ENCODE results near the gene SORL1.

The SORL1 gene

GRCh38 chr11:121561716-121562115 lies 109.6 kb downstream of the SORL1 start:
- Histone ChIP-seq H3K27me3 (ENCODE audit: insufficient read depth, low read length, poor library complexity, severe bottlenecking) (no peaks in the 10 kb centered on the region), H3K4me1 (ENCODE audit: insufficient read depth, low read length, poor library complexity, severe bottlenecking) (peaks cover 16% of the 10 kb centered on the region), H3K9ac (ENCODE audit: low read depth, low read length, poor library complexity, severe bottlenecking) (no peak overlapping the region), H3K4me2 (ENCODE audit: low read depth, low read length, poor library complexity, severe bottlenecking) (no peak overlapping the region), H3F3A (ENCODE audit: low read depth) (peaks cover 5% of the 10 kb centered on the region; the same call in 1 of the 2 replicates), H3K36me3 (ENCODE audit: insufficient read depth, low read length) (peaks cover 92% of the 10 kb centered on the region), H3K4me3 (ENCODE audit: low read length, poor library complexity, severe bottlenecking) (no peak overlapping the region), H2AFZ (ENCODE audit: low read length) (no peak overlapping the region), H3K79me2 (ENCODE audit: insufficient read depth, low read length) (peaks cover 24% of the 10 kb centered on the region; the same call in 1 of the 2 replicates), H3K9me3 (ENCODE audit: insufficient read depth, low read depth, low read length) (no peaks in the 10 kb centered on the region), H3K9me2 (replicated peaks; ENCODE audit: low read depth, low read length) (no peaks in the 10 kb centered on the region), H4K20me1 (ENCODE audit: insufficient read depth, low read length, poor library complexity, severe bottlenecking) (no peaks in the 10 kb centered on the region)
- TF ChIP-seq EZH2phosphoT487 (IDR thresholded peaks at IDR 0.05; ENCODE audit: borderline replicate concordance) (no peak), CTCF (conservative IDR thresholded peaks at IDR 0.05; ENCODE audit: low read length) (no peak)

- H3F3A ChIP-seq (ENCODE audit: low read depth), result no peaks in the 10 kb centered on the region
- peaks cover 97% of the 10 kb centered on the region for H3K36me3 ChIP-seq (ENCODE audit: insufficient read depth, low read length)
These were observed 110.9 kb downstream of the SORL1 start for GRCh38 chr11:121563003-121563402.

GRCh38 chr11:121563900-121564822 lies 112.0 kb downstream of the SORL1 start:
- Histone ChIP-seq H4K20me1 (ENCODE audit: insufficient read depth, low read length, poor library complexity, severe bottlenecking) (no peaks in the 10 kb centered on the region), H2AFZ (ENCODE audit: low read length) (no peak overlapping the region), H3K9ac (ENCODE audit: low read depth, low read length, poor library complexity, severe bottlenecking) (no peak overlapping the region), H3F3A (ENCODE audit: low read depth) (no peaks in the 10 kb centered on the region), H3K27me3 (ENCODE audit: insufficient read depth, low read length, poor library complexity, severe bottlenecking) (no peaks in the 10 kb centered on the region), H3K4me2 (ENCODE audit: low read depth, low read length, poor library complexity, severe bottlenecking) (no peak overlapping the region), H3K9me2 (replicated peaks; ENCODE audit: low read depth, low read length) (no peaks in the 10 kb centered on the region), H3K36me3 (ENCODE audit: insufficient read depth, low read length) (peaks cover 92% of the 10 kb centered on the region), H3K4me3 (ENCODE audit: low read length, poor library complexity, severe bottlenecking) (no peak overlapping the region), H3K4me1 (ENCODE audit: insufficient read depth, low read length, poor library complexity, severe bottlenecking) (peaks cover 4% of the 10 kb centered on the region), H3K79me2 (ENCODE audit: insufficient read depth, low read length) (peaks cover 24% of the 10 kb centered on the region; the same call in 1 of the 2 replicates), H3K9me3 (ENCODE audit: insufficient read depth, low read depth, low read length) (no peaks in the 10 kb centered on the region)
- TF ChIP-seq CTCF (conservative IDR thresholded peaks at IDR 0.05; ENCODE audit: low read length) (no peak), EZH2phosphoT487 (IDR thresholded peaks at IDR 0.05; ENCODE audit: borderline replicate concordance) (no peak)

More at GRCh38 chr11:121563003-121563402, 110.9 kb downstream of the SORL1 start:
- no peaks in the 10 kb centered on the region for H3K9me2 ChIP-seq (replicated peaks; ENCODE audit: low read depth, low read length)
- TF ChIP-seq EZH2phosphoT487 (IDR thresholded peaks at IDR 0.05; ENCODE audit: borderline replicate concordance) (no peak), CTCF (conservative IDR thresholded peaks at IDR 0.05; ENCODE audit: low read length) (no peak)
- H4K20me1 ChIP-seq (ENCODE audit: insufficient read depth, low read length, poor library complexity, severe bottlenecking), result no peaks in the 10 kb centered on the region
- H3K27me3 ChIP-seq (ENCODE audit: insufficient read depth, low read length, poor library complexity, severe bottlenecking), result no peaks in the 10 kb centered on the region
- H3K4me2 ChIP-seq (ENCODE audit: low read depth, low read length, poor library complexity, severe bottlenecking), result no peak overlapping the region
- H3K4me1 ChIP-seq (ENCODE audit: insufficient read depth, low read length, poor library complexity, severe bottlenecking), result peaks cover 5% of the 10 kb centered on the region
- no peaks in the 10 kb centered on the region for H3K9me3 ChIP-seq (ENCODE audit: insufficient read depth, low read depth, low read length)
- peaks cover 24% of the 10 kb centered on the region; the same call in 1 of the 2 replicates for H3K79me2 ChIP-seq (ENCODE audit: insufficient read depth, low read length)
- no peak overlapping the region for H3K4me3 ChIP-seq (ENCODE audit: low read length, poor library complexity, severe bottlenecking)
- H2AFZ ChIP-seq (ENCODE audit: low read length), result no peak overlapping the region
- no peak overlapping the region for H3K9ac ChIP-seq (ENCODE audit: low read depth, low read length, poor library complexity, severe bottlenecking)

All from Loucy (cell line).